Measurements from ENCODE around the gene RAD51C.
"Not testable (repeated sequence)": the region's sequence is repeated elsewhere in the genome, so short reads cannot be mapped to it uniquely, and the experiment has no call there.

Gene RAD51C

GRCh38 chr17:58741121-58741625 is 48.8 kb downstream of the RAD51C start:
- DNase-seq (ENCODE audit: low read depth) = peak; percentile 28

DNA sequence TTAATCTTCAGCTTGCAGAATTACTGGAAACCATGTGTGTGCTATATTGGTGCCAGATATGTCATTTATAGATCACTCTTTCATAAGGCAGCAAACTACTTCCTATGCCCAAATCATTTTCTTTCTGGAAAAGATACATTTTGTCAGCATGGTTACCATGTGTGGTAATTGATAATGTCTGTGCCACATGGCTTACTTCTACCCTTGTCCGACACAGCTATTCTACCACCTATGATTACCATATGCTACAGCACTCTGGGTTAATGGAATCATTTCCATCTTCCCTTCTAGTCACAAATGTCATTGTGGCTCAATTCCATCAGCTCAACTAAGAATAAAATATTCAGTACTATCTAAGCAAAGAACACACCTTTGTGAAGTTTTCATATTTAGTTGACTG is 55.3 kb downstream of the RAD51C start:
- no peak for DNase-seq (ENCODE audit: low read depth)

DNA sequence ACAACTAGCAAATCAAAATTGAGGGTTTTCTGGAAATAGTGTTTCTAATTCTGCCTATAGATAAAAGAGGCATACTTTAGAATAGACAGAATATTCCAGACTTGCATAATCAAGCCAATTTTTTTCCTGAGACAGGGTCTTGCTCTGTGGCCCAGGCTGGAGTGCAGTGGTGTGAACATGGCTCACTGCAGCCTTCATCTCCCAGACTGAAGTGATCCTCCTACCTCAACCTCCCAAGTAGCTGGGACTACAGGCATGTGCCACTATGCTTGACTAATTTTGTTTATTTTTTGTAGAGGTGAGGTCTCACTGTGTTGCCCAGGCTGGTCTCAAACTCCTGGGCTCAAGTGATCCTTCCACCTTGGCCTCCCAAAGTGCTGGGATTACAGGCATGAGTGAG is 57.2 kb downstream of the RAD51C start:
- not testable (repeated sequence) for DNase-seq (ENCODE audit: low read depth)

DNA sequence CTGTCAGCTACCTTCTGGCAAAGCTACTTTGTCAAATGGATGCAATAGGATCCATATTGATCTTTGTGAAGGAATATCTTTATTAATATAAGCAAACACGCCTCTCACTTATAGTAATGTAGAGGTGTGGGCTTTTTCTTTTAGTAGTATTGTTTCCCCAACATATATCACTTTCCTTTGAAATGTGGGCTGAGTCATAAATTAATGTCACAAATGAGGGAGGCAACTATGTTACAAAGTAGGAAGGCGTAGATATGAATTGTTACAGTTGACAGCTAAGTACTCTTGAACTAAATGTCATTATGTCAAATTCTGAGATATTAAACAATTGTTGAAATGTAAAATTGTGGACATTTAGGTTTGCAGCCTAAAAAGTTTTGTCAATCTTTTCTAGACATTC is 60.6 kb downstream of the RAD51C start:
- DNase-seq (ENCODE audit: low read depth) = no peak

GRCh38 chr17:58755269-58755576 is 62.8 kb downstream of the RAD51C start:
- no peak for DNase-seq (ENCODE audit: low read depth)

DNA sequence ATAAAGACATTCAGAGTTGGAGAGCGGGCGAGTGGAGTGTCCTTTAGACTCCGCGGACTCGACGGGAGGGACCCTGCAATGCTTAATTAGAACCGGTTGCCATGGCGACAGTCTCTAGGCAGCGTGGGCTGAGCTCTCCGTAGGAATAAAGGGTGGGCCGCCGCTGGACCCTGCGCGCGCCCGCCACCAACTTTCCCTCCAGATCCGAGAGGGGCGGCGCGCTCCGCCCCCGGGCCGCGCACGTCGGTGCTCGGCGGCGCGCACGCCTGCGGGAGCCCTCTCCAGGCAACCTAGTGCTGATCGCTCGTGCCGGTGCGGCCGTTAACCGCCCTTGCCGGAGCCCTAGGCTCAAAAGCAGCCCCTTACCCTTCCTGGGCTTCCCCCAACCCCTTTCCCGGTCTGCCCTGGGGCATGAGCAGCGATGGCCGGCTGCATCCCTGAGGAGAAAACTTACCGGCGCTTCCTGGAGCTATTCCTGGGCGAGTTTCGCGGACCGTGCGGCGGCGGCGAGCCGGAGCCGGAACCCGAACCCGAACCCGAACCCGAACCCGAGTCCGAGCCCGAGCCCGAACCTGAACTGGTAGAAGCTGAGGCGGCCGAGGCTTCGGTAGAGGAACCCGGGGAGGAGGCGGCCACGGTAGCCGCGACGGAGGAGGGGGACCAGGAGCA is 63.3 kb downstream of the RAD51C start, which contains the start of gene PPM1E:
TSS of gene PPM1E (plus strand) at position 278 of the 669 bp plus-strand sequence.
- DNase-seq (ENCODE audit: low read depth) = no peak

- DNase-seq (ENCODE audit: low read depth) = no peak
Observed at GRCh38 chr17:58756246-58757161, 64.1 kb downstream of the RAD51C start.

- no peak for DNase-seq (ENCODE audit: low read depth)
Observed at GRCh38 chr17:58757162-58757613, 64.8 kb downstream of the RAD51C start.

DNA sequence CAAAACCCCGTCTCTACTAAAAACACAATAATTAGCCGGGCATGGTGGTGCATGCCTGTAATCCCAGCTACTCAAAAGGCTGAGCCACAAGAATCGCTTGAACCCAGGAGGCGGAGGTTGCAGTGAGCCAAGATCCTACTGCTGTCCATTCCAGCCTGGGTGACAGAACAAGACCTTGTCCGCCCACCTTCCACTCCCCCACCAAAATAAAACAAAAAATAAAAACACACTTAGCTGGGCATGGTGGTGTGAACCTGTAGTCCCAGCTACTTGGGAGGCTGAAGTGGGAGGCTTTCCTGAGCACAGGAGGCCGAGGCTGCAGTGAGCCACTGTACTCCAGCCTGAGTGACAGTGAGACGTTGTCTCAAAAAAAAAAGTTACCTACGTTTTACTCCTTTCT is 66.5 kb downstream of the RAD51C start:
- no peak for DNase-seq (ENCODE audit: low read depth)

DNA sequence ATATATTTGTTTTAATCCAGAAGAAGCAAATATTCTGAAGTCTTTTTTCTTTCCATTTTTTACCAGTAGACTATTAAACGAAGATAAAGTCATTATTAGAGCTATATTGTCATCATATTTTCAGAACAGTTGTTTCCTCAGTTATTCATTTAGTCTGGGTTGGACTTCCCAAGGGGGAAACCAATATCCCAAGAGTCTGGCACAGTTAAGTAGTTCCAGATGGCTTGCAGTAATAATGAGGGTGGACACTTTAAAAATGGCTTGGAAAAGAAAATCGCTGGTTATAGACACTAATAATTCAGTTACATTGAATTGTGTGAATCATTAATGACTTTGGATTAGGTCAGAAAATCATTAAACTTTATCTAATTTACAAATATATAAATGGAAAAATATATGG is 67.1 kb downstream of the RAD51C start:
- DNase-seq (ENCODE audit: low read depth) = no peak

GRCh38 chr17:58760248-58760647 is 67.8 kb downstream of the RAD51C start:
- no peak for DNase-seq (ENCODE audit: low read depth)

GRCh38 chr17:58763263-58763662 is 70.9 kb downstream of the RAD51C start:
- DNase-seq (ENCODE audit: low read depth) = no peak

DNA sequence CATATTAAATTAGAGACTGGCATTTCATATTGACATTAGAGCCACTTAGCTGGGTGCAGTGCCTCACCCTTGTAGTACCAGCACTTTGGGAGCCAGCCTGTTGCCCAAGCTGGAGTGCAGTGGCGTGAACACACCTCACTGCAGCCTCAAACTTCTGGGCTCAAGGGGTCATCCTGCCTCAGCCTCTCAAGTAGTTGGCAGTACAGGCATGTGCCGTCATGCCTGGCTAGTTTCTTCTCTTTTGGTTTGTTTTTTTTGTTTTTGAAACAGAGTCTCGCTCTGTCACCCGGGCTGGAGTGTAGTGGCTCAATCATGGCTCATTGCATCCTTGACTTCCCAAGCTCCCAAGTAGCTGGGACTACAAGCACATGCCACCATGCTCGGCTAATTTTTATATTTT is 72.0 kb downstream of the RAD51C start:
- no peak for DNase-seq (ENCODE audit: low read depth)

- not testable (repeated sequence) for DNase-seq (ENCODE audit: low read depth)
Observed at GRCh38 chr17:58778482-58778881, 86.1 kb downstream of the RAD51C start.

- DNase-seq (ENCODE audit: low read depth) = no peak
Observed at GRCh38 chr17:58779446-58779845, 87.0 kb downstream of the RAD51C start.

DNA sequence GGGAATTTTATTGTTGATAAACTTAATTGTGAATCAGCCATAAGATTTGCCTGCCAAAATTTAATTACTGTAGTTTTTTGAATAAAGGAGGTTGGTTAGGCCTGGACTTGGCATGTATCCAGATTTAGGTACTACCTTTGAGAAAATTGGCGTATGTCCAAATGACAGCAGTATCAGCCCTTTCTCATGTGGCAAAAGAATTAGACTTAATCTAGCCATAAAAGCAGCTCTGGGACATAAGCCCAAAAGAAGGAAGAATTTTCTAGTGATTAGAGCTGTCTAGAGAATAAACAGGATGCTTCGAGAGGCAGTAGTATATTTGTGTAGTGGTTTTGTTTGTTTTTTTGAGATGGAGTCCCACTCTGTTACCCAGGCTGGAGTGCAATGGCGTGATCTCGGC is 91.0 kb downstream of the RAD51C start:
- no peak for DNase-seq (ENCODE audit: low read depth)

DNA sequence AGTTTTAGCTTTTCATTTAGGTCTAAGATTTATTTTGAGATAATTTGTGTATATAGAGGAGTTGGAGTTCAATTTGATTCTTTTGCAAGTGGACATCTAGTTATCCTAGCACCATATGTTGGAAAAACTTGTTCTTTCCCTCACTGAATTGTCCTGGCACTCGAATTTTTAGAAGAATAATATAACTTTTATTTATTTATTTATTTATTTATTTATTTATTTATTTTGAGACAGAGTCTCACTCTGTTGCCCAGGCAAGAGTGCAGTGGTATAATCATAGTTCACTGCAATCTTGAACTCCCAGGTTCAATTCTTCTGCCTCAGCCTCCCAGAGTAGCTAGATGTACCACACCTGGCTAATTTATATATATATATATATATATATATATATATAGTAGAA is 92.7 kb downstream of the RAD51C start:
- DNase-seq (ENCODE audit: low read depth) = no peak

All from fibroblast of the conjunctiva (primary cell).